D341Med (cell line): Measurements from ENCODE around the gene RPL22.

Source experiments
- DNase-seq: peaks from one replicate; pipeline ENCODE4 v3.0.0; 2012; ENCODE audit warnings: low spot score

Gene RPL22

DNA sequence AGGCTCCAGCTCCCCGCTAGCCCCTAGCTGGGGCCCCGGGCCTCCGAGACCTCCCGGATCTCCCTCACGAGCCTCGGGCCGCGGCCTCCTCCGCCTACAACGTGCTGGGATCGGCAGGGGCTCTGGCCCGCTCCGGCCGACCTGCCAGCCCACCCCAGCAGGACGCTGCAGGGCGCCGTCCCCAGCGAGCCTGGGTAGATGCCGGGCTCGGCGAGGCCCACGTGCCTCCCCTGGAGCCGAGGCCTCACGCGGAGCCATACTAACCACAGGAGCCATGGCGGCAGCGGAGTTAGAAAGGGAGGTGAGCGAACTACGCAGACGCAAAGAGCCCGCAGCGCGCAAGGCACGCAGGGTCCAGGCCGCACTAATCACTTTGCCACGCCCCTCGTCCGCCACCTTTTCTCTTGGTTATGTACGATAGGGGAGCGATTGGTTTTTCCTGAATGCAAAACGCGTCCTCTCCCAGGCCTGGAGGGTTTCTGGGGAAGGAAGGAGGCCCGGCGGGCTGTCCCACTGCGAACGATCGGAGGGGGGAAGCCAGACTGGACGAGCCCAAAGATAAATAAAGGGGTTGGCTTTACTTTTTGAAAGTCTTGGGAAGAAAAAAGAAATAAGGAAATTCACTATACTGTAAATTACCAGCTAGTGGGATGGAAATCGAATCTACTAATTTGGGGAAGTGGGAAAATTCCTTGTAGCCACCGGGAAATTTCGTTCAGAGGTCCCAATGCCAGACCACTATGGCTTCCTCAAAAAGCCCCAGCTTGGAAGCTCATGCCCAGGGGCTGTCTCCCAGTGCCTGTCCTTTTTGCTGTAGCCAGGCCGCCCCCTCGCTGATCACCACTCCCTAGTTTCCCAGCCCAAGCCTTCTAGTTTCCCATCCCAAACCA is at the start of gene RPL22:
Gene RPL22 (minus strand): TSS at position 298 of the 890 bp plus-strand sequence. CDS start 22 bp downstream, at position 276.
- DNase-seq = peak; percentile 91

DNA sequence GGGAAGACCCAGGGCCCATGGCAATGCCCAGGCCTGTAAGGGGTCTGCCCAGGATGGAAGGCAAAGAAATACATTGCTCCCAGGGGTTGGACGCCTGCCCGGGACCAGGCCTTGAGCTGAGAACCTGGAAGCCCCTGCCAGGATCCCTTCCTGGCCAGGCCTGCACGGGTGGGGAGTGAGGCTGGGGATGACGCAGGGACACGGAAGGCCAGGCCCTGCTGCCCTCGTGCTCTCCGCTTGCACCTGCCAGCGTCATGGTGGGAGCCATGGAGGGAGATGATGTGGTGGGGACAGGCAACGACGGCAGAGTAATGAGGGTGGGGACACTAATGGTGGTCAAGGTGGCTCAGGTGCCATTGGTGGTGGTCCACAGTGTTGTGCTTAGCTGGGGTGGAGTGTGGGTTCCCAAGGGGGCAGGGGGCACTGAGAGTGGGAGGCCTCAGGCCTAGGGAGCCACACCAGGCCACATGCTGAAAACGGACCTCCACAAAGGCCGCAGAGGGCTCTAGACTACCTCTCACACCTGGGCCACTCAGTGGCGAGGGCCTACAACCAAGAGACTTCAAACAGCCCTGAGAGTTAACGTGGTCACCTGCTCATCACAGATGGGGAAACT is 48.9 kb upstream of the RPL22 start:
- no peak for DNase-seq

DNA sequence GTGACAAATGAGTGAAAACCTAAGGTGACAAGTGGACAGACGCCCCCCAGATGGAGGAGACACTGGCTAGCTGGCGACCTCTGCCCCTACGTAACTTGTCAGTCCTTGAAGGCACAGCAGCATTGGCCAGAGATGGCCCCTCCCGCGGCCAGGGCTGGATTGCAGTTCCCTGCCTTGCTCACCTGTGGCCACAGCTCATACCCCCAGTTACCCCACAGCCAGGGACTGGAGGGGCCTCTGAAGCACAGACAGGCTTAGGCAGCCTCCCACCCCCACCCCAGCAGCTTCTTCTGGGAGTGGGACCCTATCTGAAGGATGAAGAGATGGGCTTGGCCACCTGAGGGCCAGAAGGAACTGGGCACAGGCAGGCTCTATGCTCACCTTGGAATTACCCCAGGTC is 48.3 kb upstream of the RPL22 start:
- no peak for DNase-seq

DNA sequence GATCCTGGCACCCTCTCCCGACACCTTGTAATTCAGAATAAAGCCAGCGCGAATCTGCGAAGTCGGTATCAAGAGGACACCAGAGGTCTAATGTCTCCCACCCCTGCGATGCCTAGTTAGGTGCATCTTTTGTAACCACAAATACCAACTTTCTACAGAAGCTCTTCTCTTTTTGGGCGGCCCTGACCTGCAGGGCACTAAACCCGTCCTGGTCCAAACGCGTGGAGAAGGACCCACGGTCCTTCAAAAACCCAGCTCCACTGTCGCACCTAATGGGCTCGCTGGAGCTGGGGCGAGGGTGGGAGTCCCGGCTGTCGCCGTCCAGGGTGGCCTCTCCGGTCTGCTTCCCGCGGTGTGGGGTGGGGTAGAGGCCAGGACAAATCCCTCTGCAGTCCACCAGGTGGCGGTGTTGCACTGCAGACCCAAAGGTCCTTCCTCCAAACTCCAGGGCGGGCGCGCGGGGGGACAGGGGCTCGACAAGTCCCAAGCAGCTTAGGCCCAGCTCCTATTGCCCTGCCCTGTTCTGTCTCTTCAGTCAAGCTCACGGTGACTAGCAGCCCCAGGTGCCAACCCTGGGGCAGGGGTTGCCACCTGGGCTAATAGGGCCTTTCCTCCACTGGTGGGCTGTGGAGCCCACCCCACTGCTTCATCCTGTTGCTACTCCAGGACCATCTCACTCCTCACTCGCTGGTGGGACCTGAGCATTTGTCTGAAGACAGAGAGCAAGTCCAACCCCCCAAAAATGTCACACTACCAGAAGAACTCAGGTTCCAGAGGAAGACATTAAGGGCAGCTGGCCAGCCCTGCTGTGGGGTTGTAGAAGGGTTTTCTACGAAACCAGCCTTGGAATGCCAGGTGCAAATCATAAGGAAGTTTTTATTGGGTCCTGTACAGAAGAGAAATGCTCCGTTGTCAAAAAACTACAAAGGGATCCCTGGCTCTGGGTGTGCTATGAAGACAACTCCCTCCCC is 47.4 kb upstream of the RPL22 start:
- DNase-seq = peak; percentile 88

DNA sequence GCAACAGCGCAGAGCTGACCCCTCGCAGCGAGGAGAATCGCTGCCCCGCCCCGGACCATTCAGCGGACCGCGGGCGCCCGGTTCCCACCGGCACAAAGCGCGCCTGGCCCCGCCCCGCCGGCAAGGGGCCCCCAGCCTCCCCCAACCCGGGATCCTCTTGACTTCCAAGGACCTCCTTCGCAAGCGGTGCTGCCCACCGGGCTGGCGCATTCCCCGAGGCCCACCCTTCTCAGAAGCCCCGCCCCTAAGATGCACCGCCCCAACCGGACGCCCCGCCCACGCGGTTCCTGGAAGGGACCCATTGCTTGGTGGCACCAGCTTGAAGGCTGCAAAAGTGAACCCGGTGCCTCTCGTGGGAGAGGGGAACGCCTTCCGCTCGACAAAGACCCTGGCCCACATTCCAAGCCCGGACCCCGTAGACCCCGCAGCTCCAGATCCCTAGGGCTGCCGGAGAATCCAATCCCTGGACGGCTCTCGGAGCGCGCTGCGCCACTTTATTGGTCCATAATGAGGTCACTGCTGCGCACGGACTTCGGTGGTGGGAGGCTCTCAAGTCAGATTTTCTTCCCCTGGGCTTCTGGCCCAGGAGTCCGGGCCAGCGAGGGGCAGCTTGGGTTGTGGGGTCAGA is 46.6 kb upstream of the RPL22 start:
- DNase-seq = peak; percentile 85

DNA sequence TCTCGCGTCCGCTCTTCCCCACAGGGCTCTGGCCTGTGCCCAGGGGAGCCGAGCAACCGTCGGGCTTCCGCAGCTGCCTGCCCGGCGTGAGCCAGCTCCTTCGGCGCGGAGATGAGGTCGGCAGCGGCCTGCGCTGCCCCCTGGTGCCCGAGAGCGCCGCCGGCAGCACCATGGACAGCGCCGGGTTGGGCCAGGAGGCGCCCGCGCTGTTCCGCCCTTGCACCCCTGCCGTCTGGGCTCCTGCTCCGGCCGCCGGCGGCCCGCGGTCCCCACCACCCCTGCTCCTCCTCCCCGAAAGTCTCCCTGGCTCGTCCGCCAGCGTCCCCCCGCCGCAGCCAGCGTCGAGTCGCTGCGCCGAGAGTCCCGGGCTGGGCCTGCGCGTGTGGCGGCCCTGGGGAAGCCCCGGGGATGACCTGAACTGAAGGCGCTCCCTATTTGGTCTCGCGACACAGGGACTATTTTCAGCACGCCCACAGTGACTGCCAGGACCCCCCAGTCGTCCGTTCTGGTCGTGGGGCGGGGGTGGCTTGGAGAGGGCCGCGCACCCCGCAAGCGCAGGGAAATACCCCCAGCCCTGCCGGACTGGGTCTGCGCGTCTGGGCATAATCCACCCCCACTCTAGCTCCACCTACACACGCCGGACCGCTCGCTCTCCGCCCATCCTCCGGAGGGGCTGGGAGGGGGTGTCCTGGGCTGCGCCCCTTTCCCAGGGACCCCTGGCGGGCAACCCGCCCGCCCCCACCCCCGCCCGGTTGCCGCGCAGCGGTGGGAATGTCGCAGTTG is 45.9 kb upstream of the RPL22 start:
- DNase-seq = peak; percentile 86

DNA sequence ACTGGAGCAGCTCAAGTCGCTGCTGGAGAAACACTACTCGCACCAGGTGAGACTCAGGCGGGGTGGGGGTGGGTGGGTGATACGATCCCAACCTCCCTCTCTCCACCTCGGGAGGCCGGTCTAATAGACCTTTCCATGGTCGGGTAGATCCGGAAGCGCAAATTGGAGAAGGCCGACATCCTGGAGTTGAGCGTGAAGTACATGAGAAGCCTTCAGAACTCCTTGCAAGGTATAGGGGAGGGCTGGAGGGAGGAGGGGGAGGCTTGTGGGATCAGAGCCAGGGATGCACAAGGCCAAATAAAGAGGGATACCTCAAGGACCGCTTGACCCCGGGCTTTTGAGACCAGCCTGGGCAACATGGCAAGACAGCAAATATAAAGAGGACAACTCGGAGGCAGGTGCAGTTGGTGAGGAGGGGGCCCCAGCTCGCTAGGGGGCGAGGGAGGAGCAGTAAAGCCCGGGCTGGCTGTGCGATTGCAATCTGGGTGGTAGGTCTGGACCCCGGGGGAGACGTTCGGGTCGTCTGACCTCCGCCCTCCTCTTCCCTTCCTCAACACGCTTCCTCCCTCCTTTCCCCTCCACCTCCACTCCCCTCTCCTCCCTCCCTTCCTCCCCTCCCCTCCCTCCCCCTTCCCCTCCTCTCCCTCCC is 45.1 kb upstream of the RPL22 start:
- no peak for DNase-seq

DNA sequence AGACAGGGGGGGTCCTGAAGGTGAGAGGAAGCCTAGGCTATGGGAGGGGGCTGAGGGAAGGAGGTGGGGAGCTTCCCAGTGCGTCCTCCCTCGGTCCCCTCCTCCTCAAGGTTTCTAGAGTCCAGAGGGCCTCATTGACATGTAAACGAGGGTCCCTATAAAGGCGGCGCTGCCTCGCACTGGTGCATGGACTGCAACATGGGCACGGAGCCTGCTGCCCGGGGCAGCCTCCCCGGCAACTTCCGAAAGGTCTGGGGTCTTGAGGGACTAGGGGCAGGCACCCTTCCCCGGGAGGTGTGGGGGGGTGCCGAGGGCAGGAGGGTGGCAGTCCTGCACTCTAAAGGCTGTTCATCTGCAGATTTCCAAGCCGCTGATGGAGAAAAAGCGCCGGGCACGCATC is 44.6 kb upstream of the RPL22 start, which contains the start of gene HES3:
Gene HES3 (plus strand): TSS at position 187 of the 400 bp plus-strand sequence. CDS start 187 bp downstream, at position 374.
- no peak for DNase-seq

DNA sequence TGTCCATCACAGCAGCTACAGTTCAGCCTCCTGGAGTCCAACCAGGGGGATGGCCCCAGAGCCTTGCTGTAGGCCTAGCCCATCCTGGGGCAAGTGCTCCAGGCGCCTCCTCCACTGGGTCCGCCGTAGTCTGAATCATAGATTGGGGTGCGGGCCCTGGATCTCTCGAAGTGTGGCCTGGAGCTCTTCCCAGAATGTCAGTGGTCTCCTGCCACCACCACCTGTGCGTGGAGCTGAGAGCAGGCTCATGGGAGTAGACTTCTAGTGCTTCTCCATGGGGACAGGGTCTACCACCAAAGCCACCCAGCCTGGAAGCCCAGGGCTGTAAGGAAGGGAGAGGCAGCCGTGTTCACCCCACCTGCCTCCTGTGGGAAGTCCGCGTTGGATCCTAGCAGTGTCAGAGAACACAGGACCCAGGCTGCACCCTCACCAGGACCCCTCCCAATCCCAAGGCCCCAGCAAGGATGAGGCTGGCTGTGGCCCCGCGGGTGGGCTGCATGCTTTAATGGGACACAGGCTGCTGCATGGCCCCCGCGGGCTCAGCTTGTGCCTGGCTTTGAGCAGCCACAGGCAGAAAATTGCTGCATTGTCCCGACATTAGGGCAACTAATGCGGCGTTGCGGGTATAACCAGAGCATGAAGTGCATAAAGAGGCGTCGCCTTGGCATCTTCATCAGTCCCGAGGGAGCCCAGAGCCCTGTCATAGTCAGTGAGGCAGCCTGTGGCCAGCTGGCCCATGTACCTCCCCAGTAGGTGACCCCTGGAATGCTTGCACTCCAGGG is 43.8 kb upstream of the RPL22 start:
- no peak for DNase-seq

DNA sequence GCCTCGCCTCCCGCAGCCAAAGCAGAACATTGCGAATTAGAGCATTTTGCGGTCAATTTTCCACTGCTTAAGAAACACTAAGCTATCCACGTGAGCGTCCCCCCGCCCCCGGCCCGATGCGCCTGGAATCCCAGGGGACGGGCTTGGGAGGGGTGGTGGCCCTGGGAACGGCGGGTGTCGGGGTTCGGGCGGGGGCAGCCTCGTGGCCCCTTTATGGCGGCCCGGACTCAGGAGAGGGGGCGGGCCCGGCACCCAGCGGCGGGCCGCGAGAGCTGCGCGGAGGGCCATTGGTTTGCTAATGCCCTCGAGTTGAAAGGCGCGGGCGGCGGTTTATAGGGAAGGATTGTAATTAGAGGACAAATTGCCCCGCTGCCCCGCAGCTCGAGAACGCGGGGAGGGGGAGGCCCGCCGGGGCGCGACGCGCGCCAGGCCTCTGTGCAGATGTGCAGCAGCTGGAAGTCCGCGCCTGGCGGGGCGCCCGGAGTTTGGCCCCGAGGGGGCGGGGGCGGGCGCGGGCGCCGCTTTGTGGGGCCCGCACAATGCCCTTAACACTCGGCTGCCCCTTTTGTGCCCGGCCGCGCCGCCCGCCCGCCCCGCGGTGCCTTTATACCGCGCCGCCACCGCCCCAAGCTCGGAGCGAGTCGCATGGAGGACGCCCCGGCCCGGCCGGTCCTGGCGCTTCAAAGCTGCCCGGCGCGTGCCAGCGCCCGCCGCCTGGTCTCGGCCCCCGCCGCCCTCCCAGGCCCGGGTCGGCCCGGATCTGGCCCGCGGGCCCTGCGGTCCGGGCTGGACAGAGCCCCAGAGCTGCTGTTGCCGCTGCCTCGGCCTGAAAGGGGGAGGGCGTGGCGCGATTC is 42.7 kb upstream of the RPL22 start:
- no peak for DNase-seq

DNA sequence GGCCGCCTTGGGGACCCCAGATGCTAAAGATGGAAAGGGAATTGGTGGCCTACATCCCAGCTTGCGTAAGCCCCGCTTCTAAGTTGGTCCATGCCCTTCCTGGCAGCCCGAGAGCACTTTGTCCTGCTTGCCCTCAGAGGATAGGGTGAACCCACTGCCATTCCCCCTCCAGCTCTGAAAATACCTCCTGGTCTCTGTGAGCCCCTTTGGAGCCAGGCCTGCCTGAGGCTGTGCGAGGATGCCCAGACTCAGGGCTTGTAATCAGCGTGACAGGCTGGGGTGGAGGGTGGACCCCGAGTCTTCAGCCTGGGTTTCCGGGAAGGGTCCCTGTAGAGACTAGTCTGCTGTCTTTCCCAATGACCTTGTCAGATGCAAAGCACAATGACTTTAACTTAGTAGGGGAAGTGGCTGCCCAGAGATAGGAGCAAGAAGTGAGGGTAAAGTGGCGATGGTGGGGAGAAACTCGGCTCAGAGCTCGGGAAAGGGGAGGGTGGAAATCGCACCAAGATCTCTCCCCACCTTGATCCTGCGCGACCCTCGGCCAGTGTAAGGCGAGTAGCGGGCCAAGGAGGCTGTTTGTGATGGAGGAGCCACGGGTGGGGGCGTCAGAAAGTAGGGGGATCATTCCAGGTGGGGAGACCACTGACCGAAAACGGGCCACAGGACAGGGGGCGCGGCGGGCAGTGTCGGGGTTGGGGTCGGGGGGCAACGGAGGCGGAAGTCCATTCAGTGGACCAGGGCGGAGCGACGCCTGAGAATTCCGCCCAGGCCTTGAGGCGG is 41.9 kb upstream of the RPL22 start:
- DNase-seq = no peak

DNA sequence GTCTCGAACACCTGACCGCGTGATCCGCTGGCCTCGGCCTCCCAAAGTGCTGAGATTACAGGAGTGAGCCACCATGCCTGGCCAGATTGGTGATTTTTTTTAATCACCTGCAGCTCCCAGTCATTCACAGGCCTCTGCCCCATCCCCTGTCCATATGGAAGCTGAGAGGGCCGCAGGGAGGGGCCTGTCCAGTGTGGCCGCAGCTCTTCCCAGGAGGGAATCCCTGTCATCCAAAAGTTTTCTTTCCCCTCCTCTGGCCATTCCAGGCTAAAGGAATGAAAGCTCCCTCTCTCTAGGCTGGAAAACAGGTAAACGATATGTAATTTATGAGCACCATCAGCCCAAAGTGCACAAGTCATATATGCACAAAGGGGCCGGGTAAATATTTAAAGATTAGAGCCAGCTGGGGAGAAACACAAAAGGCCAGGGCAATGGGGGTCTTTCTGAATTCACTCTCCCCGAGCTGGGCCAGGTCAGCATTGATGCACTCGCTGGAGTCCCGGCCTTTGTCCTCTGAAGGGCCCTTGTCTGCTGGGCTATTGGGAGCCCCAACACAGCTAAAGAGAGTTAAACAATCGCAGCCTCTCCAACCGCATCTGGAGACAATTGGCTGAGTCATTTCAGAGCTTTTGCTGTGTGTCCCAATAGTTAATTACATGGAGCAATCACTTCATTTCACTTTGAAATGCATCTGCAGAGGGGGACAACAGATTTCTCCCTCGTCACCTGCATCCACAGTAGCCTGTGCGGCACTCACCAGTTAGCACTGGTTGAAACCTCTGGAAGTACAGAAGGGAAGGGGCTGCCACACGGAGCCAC is 40.8 kb upstream of the RPL22 start:
- DNase-seq = no peak

DNA sequence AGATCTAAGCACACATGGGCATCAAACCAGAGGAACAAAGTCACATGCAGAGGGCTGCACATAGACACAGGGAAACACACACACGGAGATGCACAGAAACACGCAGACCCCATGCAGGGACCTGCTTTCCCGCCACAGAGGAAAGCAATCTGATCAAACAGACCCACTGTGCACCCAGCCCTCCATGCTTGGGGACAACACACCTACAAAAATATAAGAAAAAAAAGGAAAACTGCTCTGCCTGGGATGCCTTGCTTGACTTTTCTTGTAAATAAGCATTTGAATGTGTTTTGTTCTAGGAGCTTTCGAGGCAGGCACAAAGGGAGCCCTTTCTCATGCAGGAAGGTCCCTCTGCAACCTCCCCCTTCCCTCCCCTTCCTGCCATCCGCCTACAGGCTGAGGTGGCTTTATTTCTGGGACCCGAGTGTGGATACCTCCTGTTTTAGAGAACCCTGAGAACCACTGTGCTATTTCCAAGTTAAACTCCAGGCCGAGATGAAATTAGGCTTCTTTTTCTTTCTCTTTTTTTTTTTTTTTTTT is 39.9 kb upstream of the RPL22 start:
- no peak for DNase-seq

DNA sequence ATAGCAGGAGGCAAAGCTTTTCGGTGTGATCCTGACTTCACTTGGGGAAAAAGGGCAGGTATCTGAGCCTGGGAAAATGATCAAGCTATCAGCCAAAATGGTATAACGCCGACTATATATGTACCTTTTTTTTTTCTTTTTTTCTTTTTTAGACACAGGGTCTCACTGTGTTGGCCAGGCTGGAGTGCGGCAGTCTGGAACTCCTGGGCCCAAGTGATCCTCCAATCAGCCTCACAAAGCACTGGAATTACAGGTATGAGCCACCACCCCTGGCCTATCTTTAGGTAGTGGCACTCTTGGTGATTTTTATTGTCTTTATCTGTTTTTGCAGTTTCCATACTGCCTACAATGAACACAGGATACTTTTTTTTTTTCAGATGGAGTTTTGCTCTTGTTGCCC is 37.7 kb upstream of the RPL22 start:
- no peak for DNase-seq

DNA sequence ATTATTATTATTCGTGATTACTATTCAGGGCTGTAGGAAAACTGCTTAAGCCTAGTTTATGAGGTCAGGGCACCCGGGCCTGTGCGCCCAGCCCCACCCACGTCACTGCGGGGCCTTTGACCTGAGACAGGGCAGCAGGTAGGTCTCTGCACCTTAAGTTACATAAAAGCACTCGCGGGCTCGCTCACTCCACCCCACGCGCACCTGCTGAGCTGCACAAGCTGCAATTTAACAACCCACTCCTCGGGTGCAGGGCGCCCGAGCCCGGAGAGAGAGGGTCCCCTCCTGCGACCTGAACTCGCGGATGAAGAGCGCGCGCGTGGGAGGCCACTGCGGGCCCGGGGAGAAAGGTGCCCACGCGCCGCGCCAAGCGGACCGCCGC is 35.9 kb upstream of the RPL22 start:
- DNase-seq = no peak

DNA sequence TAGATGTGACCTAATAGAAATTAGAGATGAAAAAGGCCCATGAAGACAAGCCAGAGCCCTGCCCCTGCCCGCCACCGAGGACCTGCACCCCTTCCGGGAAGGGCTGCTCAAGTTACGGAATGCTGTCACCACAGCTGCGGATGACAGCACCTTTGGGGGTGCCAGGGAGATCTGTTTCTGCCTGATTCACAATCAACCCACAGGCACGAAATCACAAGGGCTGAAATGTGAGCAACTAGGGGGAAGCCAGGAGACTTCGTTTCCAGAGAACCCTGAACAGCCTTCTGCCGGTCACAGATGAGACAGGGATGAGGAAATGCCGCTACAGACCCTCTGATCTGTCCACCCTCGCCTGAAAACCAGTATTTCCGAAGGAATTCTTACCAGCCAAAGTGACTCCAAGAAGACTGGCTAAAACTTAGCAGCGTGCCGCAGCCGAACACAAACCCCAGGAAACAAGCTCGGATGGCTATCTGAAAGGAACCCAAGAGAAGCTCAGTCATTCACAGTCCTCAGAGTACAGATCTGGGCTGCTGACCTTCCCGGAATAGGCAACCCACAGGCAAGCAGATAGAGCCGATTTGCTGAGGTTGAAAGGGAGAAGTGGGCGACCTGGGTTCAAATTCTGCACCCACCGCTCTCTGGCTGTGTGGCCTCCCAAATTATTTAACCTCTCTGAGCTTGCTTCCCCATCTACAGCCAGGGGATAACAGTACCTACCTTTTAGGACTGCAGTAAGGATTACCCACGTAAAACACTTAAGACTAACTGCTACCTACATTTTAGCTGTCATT is 35.3 kb upstream of the RPL22 start:
- DNase-seq = no peak
